ENCODE measurements around the gene ZNF77.

The ZNF77 gene

DNA sequence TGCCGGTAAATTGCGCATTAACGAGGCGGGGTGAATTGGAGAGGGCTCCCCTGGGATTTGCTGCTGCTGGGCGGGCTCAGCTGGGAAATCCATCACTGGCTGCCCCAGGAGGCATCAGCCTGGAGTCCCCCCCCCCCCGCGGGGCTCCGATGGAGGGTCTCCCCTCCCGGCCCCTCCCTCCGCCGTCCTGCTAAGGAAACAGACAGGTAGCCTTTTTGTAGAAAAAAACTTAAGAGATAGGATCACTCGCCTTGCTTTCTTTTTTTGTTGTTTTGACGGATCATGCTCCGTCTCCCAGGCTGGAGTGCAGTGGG, 39.4 kb upstream of the ZNF77 start:
- no peak for ATAC-seq
- no peak for TF ChIP-seq TCF4 (CRISPR knock-in tag; IDR thresholded peaks at IDR 0.05; ENCODE audit: borderline replicate concordance)
- TF ChIP-seq ZNF70 (CRISPR knock-in tag; IDR thresholded peaks at IDR 0.05) = no peak
- TF ChIP-seq, protein P1, sequence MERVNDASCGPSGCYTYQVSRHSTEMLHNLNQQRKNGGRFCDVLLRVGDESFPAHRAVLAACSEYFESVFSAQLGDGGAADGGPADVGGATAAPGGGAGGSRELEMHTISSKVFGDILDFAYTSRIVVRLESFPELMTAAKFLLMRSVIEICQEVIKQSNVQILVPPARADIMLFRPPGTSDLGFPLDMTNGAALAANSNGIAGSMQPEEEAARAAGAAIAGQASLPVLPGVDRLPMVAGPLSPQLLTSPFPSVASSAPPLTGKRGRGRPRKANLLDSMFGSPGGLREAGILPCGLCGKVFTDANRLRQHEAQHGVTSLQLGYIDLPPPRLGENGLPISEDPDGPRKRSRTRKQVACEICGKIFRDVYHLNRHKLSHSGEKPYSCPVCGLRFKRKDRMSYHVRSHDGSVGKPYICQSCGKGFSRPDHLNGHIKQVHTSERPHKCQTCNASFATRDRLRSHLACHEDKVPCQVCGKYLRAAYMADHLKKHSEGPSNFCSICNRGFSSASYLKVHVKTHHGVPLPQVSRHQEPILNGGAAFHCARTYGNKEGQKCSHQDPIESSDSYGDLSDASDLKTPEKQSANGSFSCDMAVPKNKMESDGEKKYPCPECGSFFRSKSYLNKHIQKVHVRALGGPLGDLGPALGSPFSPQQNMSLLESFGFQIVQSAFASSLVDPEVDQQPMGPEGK (CRISPR knock-in tag; IDR thresholded peaks at IDR 0.05; ENCODE audit: borderline replicate concordance) = no peak
- TF ChIP-seq, protein P2, sequence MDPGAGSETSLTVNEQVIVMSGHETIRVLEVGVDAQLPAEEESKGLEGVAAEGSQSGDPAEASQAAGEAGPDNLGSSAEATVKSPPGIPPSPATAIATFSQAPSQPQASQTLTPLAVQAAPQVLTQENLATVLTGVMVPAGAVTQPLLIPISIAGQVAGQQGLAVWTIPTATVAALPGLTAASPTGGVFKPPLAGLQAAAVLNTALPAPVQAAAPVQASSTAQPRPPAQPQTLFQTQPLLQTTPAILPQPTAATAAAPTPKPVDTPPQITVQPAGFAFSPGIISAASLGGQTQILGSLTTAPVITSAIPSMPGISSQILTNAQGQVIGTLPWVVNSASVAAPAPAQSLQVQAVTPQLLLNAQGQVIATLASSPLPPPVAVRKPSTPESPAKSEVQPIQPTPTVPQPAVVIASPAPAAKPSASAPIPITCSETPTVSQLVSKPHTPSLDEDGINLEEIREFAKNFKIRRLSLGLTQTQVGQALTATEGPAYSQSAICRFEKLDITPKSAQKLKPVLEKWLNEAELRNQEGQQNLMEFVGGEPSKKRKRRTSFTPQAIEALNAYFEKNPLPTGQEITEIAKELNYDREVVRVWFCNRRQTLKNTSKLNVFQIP (CRISPR knock-in tag; IDR thresholded peaks at IDR 0.05; ENCODE audit: borderline replicate concordance, low read depth) = no peak
- TF ChIP-seq ZNF565 (CRISPR knock-in tag; conservative IDR thresholded peaks at IDR 0.05; ENCODE audit: low read depth) = no peak
- no peak for TF ChIP-seq OSR1 (CRISPR knock-in tag; IDR thresholded peaks at IDR 0.05)
- no peak for TF ChIP-seq ZFP3 (CRISPR knock-in tag; IDR thresholded peaks at IDR 0.05)

DNA sequence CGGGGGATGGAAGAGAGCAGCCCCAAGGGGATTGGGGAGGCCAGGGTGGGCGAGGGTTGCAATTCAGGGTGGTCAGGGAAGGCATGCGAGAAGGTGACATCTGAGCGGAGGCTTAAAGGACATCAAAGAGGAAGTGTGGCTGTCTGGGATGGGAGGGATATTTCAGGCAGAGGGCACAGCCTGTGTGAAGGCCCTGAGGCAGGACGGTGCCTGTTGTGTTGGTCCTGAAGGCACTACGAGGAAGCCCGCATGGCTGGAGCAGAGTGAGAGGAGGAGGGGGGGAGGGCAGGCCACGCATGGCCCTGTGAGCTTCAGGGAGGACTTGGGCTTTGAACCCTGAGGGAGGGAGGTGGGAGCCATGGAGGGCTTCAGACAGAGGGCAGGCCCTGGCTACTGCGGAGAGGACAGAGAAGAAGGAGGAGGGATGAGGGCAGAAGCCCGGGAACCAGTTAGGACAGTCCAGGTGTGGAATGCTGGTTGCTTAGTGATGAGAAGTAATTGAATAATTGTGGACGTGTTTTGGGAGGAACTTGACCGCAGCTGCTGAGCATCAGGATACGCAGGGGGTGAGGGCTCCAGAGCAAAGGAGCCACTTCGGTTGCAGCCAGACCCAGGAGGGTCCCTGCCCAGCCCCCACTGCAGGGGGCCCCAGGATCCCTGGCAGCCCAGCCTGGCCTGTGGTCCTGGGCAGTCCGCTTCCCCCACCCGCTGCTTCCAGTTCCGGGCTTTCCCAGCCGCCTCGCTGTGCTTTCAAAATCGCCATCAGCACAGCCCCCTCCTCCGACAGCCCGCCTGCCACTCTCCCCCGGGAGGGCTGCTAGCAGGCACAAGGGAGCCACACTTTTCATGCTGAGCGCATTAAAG, 38.8 kb upstream of the ZNF77 start:
- TF ChIP-seq, protein P2 (CRISPR knock-in tag; IDR thresholded peaks at IDR 0.05; ENCODE audit: borderline replicate concordance, low read depth) = no peak
- no peak for TF ChIP-seq ARNTL (CRISPR knock-in tag; IDR thresholded peaks at IDR 0.05; ENCODE audit: borderline replicate concordance, low read depth)
- no peak for TF ChIP-seq ZNF565 (CRISPR knock-in tag; conservative IDR thresholded peaks at IDR 0.05; ENCODE audit: low read depth)
- no peak for TF ChIP-seq OSR1 (CRISPR knock-in tag; IDR thresholded peaks at IDR 0.05)
- TF ChIP-seq TOX (CRISPR knock-in tag; IDR thresholded peaks at IDR 0.05; ENCODE audit: borderline replicate concordance) = no peak
- no peak for TF ChIP-seq ZC3H10 (CRISPR knock-in tag; IDR thresholded peaks at IDR 0.05)
- TF ChIP-seq, protein P3, sequence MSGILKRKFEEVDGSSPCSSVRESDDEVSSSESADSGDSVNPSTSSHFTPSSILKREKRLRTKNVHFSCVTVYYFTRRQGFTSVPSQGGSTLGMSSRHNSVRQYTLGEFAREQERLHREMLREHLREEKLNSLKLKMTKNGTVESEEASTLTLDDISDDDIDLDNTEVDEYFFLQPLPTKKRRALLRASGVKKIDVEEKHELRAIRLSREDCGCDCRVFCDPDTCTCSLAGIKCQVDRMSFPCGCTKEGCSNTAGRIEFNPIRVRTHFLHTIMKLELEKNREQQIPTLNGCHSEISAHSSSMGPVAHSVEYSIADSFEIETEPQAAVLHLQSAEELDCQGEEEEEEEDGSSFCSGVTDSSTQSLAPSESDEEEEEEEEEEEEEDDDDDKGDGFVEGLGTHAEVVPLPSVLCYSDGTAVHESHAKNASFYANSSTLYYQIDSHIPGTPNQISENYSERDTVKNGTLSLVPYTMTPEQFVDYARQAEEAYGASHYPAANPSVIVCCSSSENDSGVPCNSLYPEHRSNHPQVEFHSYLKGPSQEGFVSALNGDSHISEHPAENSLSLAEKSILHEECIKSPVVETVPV (CRISPR knock-in tag; IDR thresholded peaks at IDR 0.05) = no peak
- no peak for TF ChIP-seq RARB (CRISPR knock-in tag; IDR thresholded peaks at IDR 0.05)
- TF ChIP-seq ISL1 (CRISPR knock-in tag; IDR thresholded peaks at IDR 0.05) = no peak
- no peak for TF ChIP-seq SNAI2 (CRISPR knock-in tag; IDR thresholded peaks at IDR 0.05)
- no peak for TF ChIP-seq ZNF70 (CRISPR knock-in tag; IDR thresholded peaks at IDR 0.05)
- no peak for TF ChIP-seq GLIS3 (CRISPR knock-in tag; IDR thresholded peaks at IDR 0.05)
- TF ChIP-seq, protein P4, sequence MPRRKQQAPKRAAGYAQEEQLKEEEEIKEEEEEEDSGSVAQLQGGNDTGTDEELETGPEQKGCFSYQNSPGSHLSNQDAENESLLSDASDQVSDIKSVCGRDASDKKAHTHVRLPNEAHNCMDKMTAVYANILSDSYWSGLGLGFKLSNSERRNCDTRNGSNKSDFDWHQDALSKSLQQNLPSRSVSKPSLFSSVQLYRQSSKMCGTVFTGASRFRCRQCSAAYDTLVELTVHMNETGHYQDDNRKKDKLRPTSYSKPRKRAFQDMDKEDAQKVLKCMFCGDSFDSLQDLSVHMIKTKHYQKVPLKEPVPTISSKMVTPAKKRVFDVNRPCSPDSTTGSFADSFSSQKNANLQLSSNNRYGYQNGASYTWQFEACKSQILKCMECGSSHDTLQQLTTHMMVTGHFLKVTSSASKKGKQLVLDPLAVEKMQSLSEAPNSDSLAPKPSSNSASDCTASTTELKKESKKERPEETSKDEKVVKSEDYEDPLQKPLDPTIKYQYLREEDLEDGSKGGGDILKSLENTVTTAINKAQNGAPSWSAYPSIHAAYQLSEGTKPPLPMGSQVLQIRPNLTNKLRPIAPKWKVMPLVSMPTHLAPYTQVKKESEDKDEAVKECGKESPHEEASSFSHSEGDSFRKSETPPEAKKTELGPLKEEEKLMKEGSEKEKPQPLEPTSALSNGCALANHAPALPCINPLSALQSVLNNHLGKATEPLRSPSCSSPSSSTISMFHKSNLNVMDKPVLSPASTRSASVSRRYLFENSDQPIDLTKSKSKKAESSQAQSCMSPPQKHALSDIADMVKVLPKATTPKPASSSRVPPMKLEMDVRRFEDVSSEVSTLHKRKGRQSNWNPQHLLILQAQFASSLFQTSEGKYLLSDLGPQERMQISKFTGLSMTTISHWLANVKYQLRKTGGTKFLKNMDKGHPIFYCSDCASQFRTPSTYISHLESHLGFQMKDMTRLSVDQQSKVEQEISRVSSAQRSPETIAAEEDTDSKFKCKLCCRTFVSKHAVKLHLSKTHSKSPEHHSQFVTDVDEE (CRISPR knock-in tag; IDR thresholded peaks at IDR 0.05) = no peak
- TF ChIP-seq BACH2 (CRISPR knock-in tag; IDR thresholded peaks at IDR 0.05; ENCODE audit: borderline replicate concordance) = no peak
- no peak for TF ChIP-seq CSDC2 (CRISPR knock-in tag; IDR thresholded peaks at IDR 0.05)
- ATAC-seq = peak; percentile 72

DNA sequence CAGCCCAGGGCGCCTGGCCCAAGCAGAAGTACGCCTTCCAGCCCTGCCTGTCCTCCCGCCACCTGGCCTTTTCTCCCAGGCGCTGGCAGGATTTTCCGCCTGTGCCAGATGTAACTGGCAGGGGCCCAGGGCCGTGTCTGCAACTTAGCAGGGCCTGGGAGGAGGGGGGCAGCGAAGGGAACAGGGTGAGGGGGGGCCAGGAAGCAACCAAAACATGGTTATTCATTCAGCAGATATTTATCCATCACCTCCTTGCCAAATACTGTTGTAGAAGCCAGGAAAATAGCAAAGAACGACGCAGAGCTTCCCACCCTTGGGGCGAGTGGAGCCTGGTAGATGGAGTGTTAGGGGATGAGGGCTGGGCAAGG, 38.2 kb upstream of the ZNF77 start:
- peak; percentile 78 for ATAC-seq
- TF ChIP-seq, protein P1 (CRISPR knock-in tag; IDR thresholded peaks at IDR 0.05; ENCODE audit: borderline replicate concordance) = peak; percentile 34; the same call in 1 of the 2 replicates
- TF ChIP-seq TCF4 (CRISPR knock-in tag; IDR thresholded peaks at IDR 0.05; ENCODE audit: borderline replicate concordance) = peak; percentile 83; the same call in 1 of the 2 replicates
- TF ChIP-seq, protein P5, sequence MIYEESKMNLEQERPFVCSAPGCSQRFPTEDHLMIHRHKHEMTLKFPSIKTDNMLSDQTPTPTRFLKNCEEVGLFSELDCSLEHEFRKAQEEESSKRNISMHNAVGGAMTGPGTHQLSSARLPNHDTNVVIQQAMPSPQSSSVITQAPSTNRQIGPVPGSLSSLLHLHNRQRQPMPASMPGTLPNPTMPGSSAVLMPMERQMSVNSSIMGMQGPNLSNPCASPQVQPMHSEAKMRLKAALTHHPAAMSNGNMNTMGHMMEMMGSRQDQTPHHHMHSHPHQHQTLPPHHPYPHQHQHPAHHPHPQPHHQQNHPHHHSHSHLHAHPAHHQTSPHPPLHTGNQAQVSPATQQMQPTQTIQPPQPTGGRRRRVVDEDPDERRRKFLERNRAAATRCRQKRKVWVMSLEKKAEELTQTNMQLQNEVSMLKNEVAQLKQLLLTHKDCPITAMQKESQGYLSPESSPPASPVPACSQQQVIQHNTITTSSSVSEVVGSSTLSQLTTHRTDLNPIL (CRISPR knock-in tag; IDR thresholded peaks at IDR 0.05; ENCODE audit: low read depth) = no peak
- no peak for TF ChIP-seq TOX (CRISPR knock-in tag; IDR thresholded peaks at IDR 0.05; ENCODE audit: borderline replicate concordance)
- TF ChIP-seq ZNF70 (CRISPR knock-in tag; IDR thresholded peaks at IDR 0.05) = peak; percentile 16; the same call in 1 of the 2 replicates
- TF ChIP-seq ARNTL (CRISPR knock-in tag; IDR thresholded peaks at IDR 0.05; ENCODE audit: borderline replicate concordance, low read depth) = no peak

Data from SK-N-SH treated with all-trans-retinoic acid at 6 μM for 48 hours (cell line).